ENCODE data around the gene CCDC28B.
A peak's percentile ranks its signal among the peaks of the same experiment; 100 is the strongest.

Gene CCDC28B

GRCh38 chr1:32220746-32221580 is 20.6 kb downstream of the CCDC28B start:
- H3K4me1 ChIP-seq = peaks cover 3% of the 10 kb centered on the region
- H3K9me3 ChIP-seq = no peaks in the 10 kb centered on the region
- in situ Hi-C loops (cut with MboI; ENCODE audit: low sequenced_read_pairs) = no loop called here
- peaks cover 38% of the 10 kb centered on the region for H3K36me3 ChIP-seq (replicated peaks)
- DNase-seq (ENCODE audit: low spot score in 2 of 2) = no peak
- H3K4me3 ChIP-seq = peak overlapping the region; percentile 97
- no peaks in the 10 kb centered on the region for H3K27me3 ChIP-seq (ENCODE audit: low read depth)

- DNase-seq (ENCODE audit: low spot score in 2 of 2) = no peak
- no peaks in the 10 kb centered on the region for H3K27me3 ChIP-seq (ENCODE audit: low read depth)
- in situ Hi-C loops (cut with MboI; ENCODE audit: low sequenced_read_pairs) = no loop called here
- no peaks in the 10 kb centered on the region for H3K9me3 ChIP-seq
- peaks cover 39% of the 10 kb centered on the region for H3K36me3 ChIP-seq (replicated peaks)
- peak overlapping the region; percentile 97 for H3K4me3 ChIP-seq
- peaks cover 3% of the 10 kb centered on the region for H3K4me1 ChIP-seq
Measured at GRCh38 chr1:32221581-32221979, 21.2 kb downstream of the CCDC28B start.

DNA sequence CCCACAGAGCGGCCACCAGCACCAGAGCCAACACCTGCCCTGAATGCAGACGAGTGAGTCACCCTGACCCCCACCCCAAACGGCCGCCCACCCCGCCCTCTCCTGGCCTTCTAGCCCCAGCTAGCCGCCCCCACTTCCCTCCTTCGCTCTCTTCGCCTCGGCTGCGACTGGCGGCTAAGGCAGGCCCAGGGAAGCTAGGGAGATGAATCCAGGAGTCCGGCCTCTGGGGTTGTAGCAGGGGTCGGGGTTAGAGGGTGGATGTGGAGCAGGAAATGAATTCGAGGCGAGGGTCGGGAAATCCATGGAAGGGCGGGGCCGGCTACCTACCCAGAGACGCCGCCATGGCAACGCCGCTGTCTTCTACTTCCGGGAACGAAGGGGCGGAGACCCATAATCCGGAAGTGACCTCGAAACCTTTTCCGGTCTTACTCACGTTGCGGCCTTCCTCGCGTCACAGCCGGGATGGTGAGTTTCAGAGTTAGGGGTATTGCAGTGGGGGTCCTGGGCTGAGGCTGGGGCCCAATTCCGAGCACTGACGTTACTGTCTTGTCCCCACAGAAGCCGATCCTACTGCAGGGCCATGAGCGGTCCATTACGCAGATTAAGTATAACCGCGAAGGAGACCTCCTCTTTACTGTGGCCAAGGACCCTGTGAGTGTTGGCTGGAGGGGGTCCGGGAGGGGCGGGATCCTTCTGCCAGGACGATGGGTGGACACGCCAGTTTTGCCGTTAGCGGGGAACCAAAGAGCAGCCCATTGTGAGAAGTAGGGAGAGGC is 21.8 kb downstream of the CCDC28B start, which contains the start of the genes EIF3I and TMEM234:
TSS of gene EIF3I (plus strand) at position 428 of the 776 bp plus-strand sequence. CDS start at position 463, 35 bp downstream.
TSS of gene TMEM234 (minus strand) at position 374 of the 776 bp plus-strand sequence. CDS start at position 343, 31 bp downstream.
- peak within 1 kb of the TSS; percentile 97 for H3K4me3 ChIP-seq
- in situ Hi-C loops (cut with MboI; ENCODE audit: low sequenced_read_pairs) = no loop called here
- peak; percentile 88 to 94 for DNase-seq (ENCODE audit: low spot score in 2 of 2)
- H3K27me3 ChIP-seq (ENCODE audit: low read depth) = no peaks in the 10 kb centered on the region
- no peaks in the 10 kb centered on the region for H3K9me3 ChIP-seq
- H3K4me1 ChIP-seq = peaks cover 3% of the 10 kb centered on the region
- peaks cover 33% of the 10 kb centered on the region for H3K36me3 ChIP-seq (replicated peaks)

DNA sequence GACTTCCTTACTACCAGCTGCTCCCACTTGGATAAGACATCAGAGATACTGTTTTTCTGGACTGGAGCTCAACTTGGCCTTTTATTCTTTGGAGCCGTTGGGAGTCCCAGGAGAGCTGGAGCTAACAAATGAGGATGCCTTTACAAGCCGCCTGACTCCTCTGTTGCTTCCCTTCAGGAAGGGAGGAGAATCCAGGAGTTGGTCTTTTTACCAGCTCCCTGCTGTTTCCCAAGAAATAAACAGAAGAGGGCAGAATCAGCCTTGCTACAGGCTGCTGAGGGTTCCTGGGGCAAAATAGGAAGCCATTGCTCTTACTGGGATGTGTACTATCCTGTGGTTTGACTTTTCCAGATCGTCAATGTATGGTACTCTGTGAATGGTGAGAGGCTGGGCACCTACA is 23.3 kb downstream of the CCDC28B start:
- Histone ChIP-seq H3K9me3 (no peaks in the 10 kb centered on the region), H3K4me3 (peak overlapping the region; percentile 97; the same call in 1 of the 2 replicates), H3K36me3 (replicated peaks) (peaks cover 44% of the 10 kb centered on the region), H3K27me3 (ENCODE audit: low read depth) (no peaks in the 10 kb centered on the region), H3K4me1 (peaks cover 3% of the 10 kb centered on the region)
- DNase-seq (ENCODE audit: low spot score in 2 of 2) = no peak
- in situ Hi-C loops (cut with MboI; ENCODE audit: low sequenced_read_pairs) = no loop called here

DNA sequence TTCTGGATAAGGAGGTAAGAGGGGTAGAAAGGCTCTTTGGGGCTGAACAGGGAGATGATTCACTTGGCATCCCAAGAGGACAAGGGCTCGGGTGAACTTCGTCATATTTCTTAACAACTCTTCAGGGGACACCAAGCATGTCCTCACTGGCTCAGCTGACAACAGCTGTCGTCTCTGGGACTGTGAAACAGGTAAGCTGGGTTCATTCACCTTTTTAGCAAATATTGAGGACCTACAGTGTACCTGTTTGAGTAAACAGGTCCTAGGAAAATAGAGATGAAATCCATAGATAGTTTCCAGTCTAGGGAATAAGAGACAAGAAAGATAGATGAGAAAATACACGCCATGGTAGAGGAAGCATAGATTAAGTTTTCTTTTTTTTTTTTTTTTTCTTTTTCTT is 23.9 kb downstream of the CCDC28B start:
- DNase-seq (ENCODE audit: low spot score in 2 of 2) = no peak
- Histone ChIP-seq H3K36me3 (replicated peaks) (peaks cover 50% of the 10 kb centered on the region), H3K4me3 (no peak overlapping the region), H3K27me3 (ENCODE audit: low read depth) (no peaks in the 10 kb centered on the region), H3K4me1 (peaks cover 3% of the 10 kb centered on the region), H3K9me3 (no peaks in the 10 kb centered on the region)
- in situ Hi-C loops (cut with MboI; ENCODE audit: low sequenced_read_pairs) = no loop called here

GRCh38 chr1:32228771-32229170 is 28.4 kb downstream of the CCDC28B start:
- in situ Hi-C loops (cut with MboI; ENCODE audit: low sequenced_read_pairs) = no loop called here
- Histone ChIP-seq H3K4me3 (no peak overlapping the region), H3K36me3 (replicated peaks) (peaks cover 70% of the 10 kb centered on the region), H3K27me3 (ENCODE audit: low read depth) (no peaks in the 10 kb centered on the region), H3K4me1 (no peaks in the 10 kb centered on the region), H3K9me3 (no peaks in the 10 kb centered on the region)
- no peak for DNase-seq (ENCODE audit: low spot score in 2 of 2)

GRCh38 chr1:32231843-32232432 is 31.5 kb downstream of the CCDC28B start:
- in situ Hi-C loops (cut with MboI; ENCODE audit: low sequenced_read_pairs) = no loop called here
- H3K4me1 ChIP-seq = no peaks in the 10 kb centered on the region
- no peaks in the 10 kb centered on the region for H3K9me3 ChIP-seq
- H3K4me3 ChIP-seq = no peak overlapping the region
- peaks cover 46% of the 10 kb centered on the region for H3K36me3 ChIP-seq (replicated peaks)
- no peaks in the 10 kb centered on the region for H3K27me3 ChIP-seq (ENCODE audit: low read depth)
- no peak for DNase-seq (ENCODE audit: low spot score in 2 of 2)

- no peak for DNase-seq (ENCODE audit: low spot score in 2 of 2)
- Histone ChIP-seq H3K4me1 (no peaks in the 10 kb centered on the region), H3K27me3 (ENCODE audit: low read depth) (no peaks in the 10 kb centered on the region), H3K4me3 (no peak overlapping the region), H3K9me3 (no peaks in the 10 kb centered on the region), H3K36me3 (replicated peaks) (peaks cover 40% of the 10 kb centered on the region)
- in situ Hi-C loops (cut with MboI; ENCODE audit: low sequenced_read_pairs) = no loop called here
Measured at GRCh38 chr1:32232558-32233304, 32.3 kb downstream of the CCDC28B start.

DNA sequence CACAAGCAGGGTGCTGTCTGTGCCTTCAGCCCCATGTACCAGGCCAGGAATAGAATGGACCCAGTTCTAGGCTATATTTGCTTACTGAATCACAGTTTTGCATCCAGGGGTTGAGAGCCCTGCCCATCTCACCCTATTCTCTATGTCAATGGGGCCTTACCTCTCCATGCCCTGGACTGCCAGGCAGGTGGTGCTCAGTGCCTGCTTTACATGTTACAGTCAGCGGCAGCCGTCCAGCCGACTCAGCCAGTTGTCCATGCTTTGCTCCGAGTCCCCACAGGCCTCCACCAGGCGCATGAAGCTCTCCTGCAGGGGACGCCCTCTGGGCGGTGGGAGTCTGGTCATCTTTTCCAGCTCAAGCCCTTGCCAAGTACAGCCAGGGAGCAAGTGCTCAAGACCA is 34.4 kb downstream of the CCDC28B start:
- in situ Hi-C loops (cut with MboI; ENCODE audit: low sequenced_read_pairs) = no loop called here
- peaks cover 22% of the 10 kb centered on the region for H3K36me3 ChIP-seq (replicated peaks)
- H3K27me3 ChIP-seq (ENCODE audit: low read depth) = no peaks in the 10 kb centered on the region
- DNase-seq (ENCODE audit: low spot score in 2 of 2) = no peak
- H3K9me3 ChIP-seq = no peaks in the 10 kb centered on the region
- no peaks in the 10 kb centered on the region for H3K4me1 ChIP-seq
- H3K4me3 ChIP-seq = no peak overlapping the region

DNA sequence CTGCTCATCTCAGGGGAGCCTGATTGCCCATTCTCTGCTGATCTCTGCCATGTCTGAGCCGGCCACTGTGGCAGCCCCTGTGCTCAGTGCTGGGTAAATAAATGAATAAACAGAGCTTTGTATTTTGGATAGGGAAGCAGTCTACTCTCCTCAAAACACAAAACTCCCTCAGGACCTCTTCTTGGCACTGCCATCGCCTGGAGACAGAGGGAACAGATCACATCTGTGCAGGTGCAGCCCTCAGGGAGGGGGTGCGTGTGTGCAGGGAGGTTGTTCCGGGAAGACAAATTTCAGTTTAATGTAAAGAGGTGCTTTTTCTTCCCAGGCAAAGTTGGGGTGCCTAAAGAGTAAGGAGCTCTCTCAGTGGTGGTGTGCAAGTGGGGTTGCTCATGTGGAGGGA is 38.9 kb downstream of the CCDC28B start:
- in situ Hi-C loops (cut with MboI; ENCODE audit: low sequenced_read_pairs) = no loop called here
- no peaks in the 10 kb centered on the region for H3K36me3 ChIP-seq (replicated peaks)
- H3K9me3 ChIP-seq = no peaks in the 10 kb centered on the region
- no peak overlapping the region for H3K4me3 ChIP-seq
- no peaks in the 10 kb centered on the region for H3K27me3 ChIP-seq (ENCODE audit: low read depth)
- H3K4me1 ChIP-seq = peaks cover 9% of the 10 kb centered on the region
- DNase-seq (ENCODE audit: low spot score in 2 of 2) = no peak

DNA sequence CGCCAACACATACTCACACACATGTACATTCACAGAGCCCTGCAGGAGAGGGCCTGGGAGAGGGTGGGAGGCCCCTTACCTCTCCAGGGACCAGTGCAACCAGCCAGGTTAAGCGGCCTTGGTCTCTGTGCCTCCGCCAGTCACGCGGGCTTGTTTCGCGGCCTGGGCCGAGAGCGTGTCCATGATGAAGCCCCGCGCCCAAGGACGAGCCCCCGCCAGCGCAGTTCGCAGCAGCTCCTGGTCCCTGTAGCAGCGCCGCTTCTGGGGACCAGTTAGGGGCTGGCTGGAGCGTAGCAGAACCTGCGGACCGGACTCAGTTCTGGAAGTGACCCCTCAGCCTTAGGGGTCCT is 39.4 kb downstream of the CCDC28B start:
- Histone ChIP-seq H3K4me1 (peaks cover 9% of the 10 kb centered on the region), H3K36me3 (replicated peaks) (no peaks in the 10 kb centered on the region), H3K9me3 (no peaks in the 10 kb centered on the region), H3K4me3 (peak overlapping the region; percentile 42), H3K27me3 (ENCODE audit: low read depth) (no peaks in the 10 kb centered on the region)
- in situ Hi-C loops (cut with MboI; ENCODE audit: low sequenced_read_pairs) = no loop called here
- no peak for DNase-seq (ENCODE audit: low spot score in 2 of 2)

- in situ Hi-C loops (cut with MboI; ENCODE audit: low sequenced_read_pairs) = no loop called here
- H3K4me1 ChIP-seq = peaks cover 9% of the 10 kb centered on the region
- no peaks in the 10 kb centered on the region for H3K36me3 ChIP-seq (replicated peaks)
- H3K4me3 ChIP-seq = peak overlapping the region; percentile 42
- H3K27me3 ChIP-seq (ENCODE audit: low read depth) = no peaks in the 10 kb centered on the region
- DNase-seq (ENCODE audit: low spot score in 2 of 2) = peak; percentile 62 to 92
- no peaks in the 10 kb centered on the region for H3K9me3 ChIP-seq
Measured at GRCh38 chr1:32240140-32240951, 40.0 kb downstream of the CCDC28B start.
